GM21529 (cell line): Measurements from ENCODE around the gene HMG20B.
"Not testable (repeated sequence)": the region's sequence is repeated elsewhere in the genome, so short reads cannot be mapped to it uniquely, and the experiment has no call there.

Experiments used
- ATAC-seq: cut with Tn5 transposase; IDR thresholded peaks from one replicate; pipeline ENCODE4 v1.9.1; 2021; ENCODE audit not compliant: unreplicated experiment

HMG20B gene

GRCh38 chr19:3572855-3573161, at the start of gene HMG20B:
Gene HMG20B (plus strand): TSS chr19:3572944. CDS start chr19:3573310, 366 bp downstream.
- ATAC-seq = no peak

GRCh38 chr19:3523361-3524077, 49.2 kb upstream of the HMG20B start:
- ATAC-seq = no peak

- no peak for ATAC-seq
Measured at GRCh38 chr19:3524078-3524842, 48.5 kb upstream of the HMG20B start.

- no peak for ATAC-seq
Measured at GRCh38 chr19:3524904-3525451, 47.8 kb upstream of the HMG20B start.

GRCh38 chr19:3526507-3527237, 46.1 kb upstream of the HMG20B start:
- no peak for ATAC-seq

GRCh38 chr19:3527238-3527910, 45.4 kb upstream of the HMG20B start:
- no peak for ATAC-seq

- no peak for ATAC-seq
Measured at GRCh38 chr19:3528080-3528479, 44.7 kb upstream of the HMG20B start.

- no peak for ATAC-seq
Measured at GRCh38 chr19:3528539-3529211, 44.1 kb upstream of the HMG20B start.

- ATAC-seq = not testable (repeated sequence)
Measured at GRCh38 chr19:3529299-3529698, 43.4 kb upstream of the HMG20B start.

- ATAC-seq = no peak
Measured at GRCh38 chr19:3530389-3530788, 42.4 kb upstream of the HMG20B start.

GRCh38 chr19:3531716-3532115, 41.0 kb upstream of the HMG20B start:
- no peak for ATAC-seq

GRCh38 chr19:3532154-3532786, 40.5 kb upstream of the HMG20B start:
- ATAC-seq = no peak

- ATAC-seq = no peak
Measured at GRCh38 chr19:3533033-3533432, 39.7 kb upstream of the HMG20B start.

- ATAC-seq = no peak
Measured at GRCh38 chr19:3533563-3534216, 39.1 kb upstream of the HMG20B start.

- no peak for ATAC-seq
Measured at GRCh38 chr19:3534375-3535234, 38.1 kb upstream of the HMG20B start.

GRCh38 chr19:3535235-3535535, 37.6 kb upstream of the HMG20B start:
- no peak for ATAC-seq

- ATAC-seq = no peak
Measured at GRCh38 chr19:3535563-3535965, 37.2 kb upstream of the HMG20B start.

- ATAC-seq = no peak
Measured at GRCh38 chr19:3535981-3536380, 36.8 kb upstream of the HMG20B start.
